Measurements from ENCODE around the gene CDH3.

DNA sequence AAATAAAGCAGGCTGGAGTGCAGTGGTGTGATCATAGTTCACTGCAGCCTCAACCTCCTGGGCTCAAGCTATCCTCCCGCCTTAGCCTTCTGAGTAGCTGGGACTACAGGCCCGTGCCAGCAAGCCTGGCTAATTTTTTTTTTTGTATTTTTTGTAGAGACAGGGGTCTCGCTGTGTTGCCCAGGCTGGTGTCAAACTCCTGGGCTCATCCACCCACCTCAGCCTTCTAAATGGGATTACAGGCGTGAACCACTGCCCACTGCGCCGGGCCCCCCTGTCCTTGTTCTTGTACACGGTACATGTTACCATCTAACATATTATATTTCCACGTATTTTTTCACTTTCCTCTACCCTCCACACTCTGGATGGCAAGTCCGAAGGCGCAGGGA, 3.1 kb upstream of the CDH3 start:
- TF ChIP-seq CTCF (IDR thresholded peaks at IDR 0.05) (no peak), POLR2A (IDR thresholded peaks at IDR 0.05) (no peak), EP300 (IDR thresholded peaks at IDR 0.05) (no peak), POLR2AphosphoS5 (IDR thresholded peaks at IDR 0.05) (no peak)
